HG03469 (cell line): ENCODE results near the gene PCDHA1.
"Not testable (repeated sequence)": the region's sequence is repeated elsewhere in the genome, so short reads cannot be mapped to it uniquely, and the experiment has no call there.

Source experiments
- ATAC-seq: cut with Tn5 transposase; IDR thresholded peaks from one replicate; pipeline ENCODE4 v1.9.1; 2021; ENCODE audit warnings: mild to moderate bottlenecking, moderate library complexity, moderate number of reproducible peaks; ENCODE audit not compliant: unreplicated experiment

Gene PCDHA1

DNA sequence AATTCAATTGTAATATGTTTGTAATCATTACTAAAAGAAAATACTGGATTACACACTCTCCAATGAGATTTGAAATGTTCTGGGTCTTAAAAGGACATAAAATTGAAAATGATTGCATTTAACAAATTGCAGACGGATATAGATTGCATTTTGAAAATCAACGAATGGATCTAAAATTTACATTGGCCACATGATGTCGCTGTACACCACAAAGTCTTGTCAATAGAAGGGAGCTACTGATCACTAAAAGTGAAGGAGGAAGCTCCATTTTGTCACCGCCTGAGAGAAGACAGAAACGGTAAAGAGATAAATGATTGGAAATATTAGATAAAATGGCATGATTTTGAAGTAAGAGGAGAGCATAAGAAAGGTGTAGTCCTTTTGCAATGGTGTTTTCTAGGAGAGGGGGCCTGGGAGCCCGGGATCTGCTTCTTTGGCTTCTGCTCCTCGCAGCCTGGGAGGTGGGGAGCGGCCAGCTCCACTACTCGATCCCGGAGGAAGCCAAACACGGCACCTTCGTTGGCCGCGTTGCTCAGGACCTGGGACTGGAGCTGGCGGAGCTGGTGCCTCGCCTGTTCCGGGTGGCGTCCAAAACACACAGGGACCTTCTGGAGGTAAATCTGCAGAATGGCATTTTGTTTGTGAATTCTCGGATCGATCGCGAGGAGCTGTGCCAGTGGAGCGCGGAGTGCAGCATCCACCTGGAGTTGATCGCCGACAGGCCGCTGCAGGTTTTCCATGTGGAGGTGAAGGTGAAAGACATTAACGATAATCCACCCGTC, at the start of gene PCDHA1:
TSS of gene PCDHA1 (plus strand) at position 236 of the 782 bp plus-strand sequence.
- no peak for ATAC-seq

GRCh38 chr5:140737486-140737885, 48.5 kb upstream of the PCDHA1 start:
- no peak for ATAC-seq

DNA sequence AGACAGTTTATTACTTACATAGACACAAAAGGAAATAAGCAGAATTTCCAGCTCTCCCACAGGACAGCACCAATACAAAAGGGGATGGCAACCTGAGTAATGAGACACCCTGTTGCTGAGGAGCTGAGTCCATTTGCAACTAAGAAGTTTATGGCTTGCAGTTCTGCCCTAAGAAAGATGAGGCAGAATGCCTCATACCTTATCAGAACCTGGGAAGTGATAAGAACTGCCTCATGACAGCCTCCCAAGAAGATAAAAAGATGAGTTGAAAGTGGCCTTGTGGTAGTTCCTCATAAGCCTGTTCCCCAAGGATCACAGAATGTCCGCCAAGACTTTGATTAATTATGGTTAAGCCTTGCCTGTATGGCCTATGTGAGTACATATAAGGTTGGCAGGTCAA, 44.0 kb upstream of the PCDHA1 start:
- no peak for ATAC-seq

DNA sequence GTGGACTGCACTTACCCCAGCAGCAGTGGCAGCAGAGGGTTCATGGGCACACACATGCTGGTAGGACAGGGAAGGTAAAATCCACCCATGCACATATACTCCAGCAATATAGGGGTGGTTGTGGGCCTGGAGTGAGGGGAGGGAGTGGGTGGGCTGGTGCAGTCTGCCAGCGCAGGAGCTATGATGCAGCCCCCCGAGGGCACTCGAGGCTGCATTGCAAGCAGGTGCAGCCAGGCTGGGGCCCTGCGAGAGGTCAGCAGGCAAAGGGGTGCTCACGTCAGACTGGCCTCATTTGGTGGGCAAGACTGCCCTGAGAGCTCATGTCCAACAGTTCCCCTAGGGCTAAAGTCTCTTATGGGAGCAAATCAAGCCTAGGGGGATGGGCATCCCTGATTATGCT, 32.4 kb upstream of the PCDHA1 start:
- no peak for ATAC-seq

- no peak for ATAC-seq
Measured at GRCh38 chr5:140764177-140764973, 21.6 kb upstream of the PCDHA1 start.

- ATAC-seq = no peak
Measured at GRCh38 chr5:140767444-140767843, 18.5 kb upstream of the PCDHA1 start.

GRCh38 chr5:140780512-140780911, 5.4 kb upstream of the PCDHA1 start:
- no peak for ATAC-seq

GRCh38 chr5:140787422-140787821, 1.5 kb downstream of the PCDHA1 start:
- not testable (repeated sequence) for ATAC-seq

GRCh38 chr5:140787849-140788504, 2.0 kb downstream of the PCDHA1 start:
- not testable (repeated sequence) for ATAC-seq

GRCh38 chr5:140791089-140791488, 5.1 kb downstream of the PCDHA1 start:
- ATAC-seq = no peak

- no peak for ATAC-seq
Measured at GRCh38 chr5:140794595-140795258, 8.8 kb downstream of the PCDHA1 start, which contains the start of gene PCDHA2. PCDHA2 (plus strand) TSS chr5:140794852.

DNA sequence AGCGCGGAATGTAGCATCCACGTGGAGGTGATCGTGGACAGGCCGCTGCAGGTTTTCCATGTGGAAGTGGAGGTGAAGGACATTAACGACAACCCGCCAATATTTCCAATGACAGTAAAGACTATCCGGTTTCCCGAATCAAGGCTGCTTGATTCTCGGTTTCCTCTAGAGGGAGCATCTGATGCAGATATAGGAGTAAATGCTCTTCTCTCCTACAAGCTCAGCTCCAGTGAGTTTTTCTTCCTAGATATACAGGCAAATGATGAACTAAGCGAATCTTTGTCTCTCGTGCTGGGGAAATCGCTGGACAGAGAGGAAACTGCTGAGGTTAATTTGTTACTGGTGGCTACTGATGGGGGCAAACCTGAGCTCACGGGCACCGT, 9.3 kb downstream of the PCDHA1 start:
- no peak for ATAC-seq

DNA sequence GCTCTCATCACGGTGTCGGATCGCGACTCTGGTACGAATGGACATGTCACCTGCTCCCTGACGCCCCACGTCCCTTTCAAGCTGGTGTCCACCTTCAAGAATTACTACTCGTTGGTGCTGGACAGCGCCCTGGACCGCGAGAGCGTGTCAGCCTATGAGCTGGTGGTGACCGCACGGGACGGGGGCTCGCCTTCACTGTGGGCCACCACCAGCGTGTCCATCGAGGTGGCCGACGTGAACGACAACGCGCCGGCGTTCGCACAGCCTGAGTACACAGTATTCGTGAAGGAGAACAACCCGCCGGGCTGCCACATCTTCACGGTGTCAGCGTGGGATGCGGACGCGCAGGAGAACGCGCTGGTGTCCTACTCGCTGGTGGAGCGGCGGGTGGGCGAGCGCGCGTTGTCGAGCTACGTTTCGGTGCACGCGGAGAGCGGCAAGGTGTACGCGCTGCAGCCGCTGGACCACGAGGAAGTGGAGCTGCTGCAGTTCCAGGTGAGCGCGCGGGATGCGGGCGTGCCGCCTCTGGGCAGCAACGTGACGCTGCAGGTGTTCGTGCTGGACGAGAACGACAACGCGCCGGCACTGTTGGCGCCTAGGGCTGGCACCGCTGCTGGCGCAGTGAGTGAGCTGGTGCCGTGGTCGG, 10.3 kb downstream of the PCDHA1 start:
- not testable (repeated sequence) for ATAC-seq

- ATAC-seq = no peak
Measured at GRCh38 chr5:140796718-140797095, 10.8 kb downstream of the PCDHA1 start.

DNA sequence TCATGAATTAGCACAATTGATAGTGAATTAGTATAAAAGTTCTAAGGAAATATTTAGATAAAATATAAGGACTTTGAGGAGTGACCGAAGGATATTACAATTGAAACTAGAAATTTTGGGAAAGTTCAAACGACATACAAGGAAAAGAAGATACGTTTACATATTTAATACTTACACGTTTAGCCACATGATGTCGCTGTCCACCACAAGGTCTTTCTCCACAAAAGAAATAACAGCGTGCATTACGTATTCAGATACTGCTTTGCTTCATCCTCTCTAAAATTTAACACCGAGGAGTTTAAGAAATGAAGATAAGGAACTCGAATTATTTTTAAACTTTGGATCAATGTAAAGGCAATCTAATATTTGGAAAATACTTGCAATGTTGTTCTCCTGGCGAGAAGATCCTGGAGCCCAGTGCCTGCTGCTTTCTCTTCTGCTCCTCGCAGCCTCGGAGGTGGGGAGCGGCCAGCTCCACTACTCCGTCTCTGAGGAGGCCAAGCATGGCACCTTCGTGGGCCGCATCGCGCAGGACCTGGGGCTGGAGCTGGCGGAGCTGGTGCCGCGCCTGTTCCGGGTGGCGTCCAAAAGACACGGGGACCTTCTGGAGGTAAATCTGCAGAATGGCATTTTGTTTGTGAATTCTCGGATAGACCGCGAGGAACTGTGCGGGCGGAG, 15.0 kb downstream of the PCDHA1 start, which contains the start of gene PCDHA3:
TSS of gene PCDHA3 (plus strand) at position 242 of the 678 bp plus-strand sequence.
- ATAC-seq = no peak

DNA sequence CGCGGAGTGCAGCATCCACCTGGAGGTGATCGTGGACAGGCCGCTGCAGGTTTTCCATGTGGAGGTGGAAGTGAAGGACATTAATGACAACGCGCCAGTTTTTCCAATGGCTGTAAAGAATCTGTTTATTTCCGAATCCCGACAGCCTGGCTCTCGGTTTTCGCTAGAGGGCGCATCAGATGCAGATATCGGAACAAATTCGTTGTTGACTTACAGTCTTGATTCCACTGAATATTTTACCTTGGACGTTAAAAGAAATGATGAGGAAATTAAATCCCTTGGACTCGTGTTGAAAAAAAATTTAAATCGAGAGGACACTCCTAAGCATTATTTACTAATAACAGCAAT, 15.5 kb downstream of the PCDHA1 start:
- ATAC-seq = no peak

DNA sequence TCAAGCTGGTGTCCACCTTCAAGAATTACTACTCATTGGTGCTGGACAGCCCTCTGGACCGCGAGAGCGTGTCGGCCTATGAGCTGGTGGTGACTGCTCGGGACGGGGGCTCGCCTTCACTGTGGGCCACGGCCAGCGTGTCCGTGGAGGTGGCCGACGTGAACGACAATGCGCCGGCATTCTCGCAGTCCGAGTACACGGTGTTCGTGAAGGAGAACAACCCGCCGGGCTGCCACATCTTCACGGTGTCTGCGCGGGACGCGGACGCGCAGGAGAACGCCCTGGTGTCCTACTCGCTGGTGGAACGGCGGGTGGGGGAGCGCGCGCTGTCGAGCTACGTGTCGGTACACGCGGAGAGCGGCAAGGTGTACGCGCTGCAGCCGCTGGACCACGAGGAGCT, 16.4 kb downstream of the PCDHA1 start:
- ATAC-seq = not testable (repeated sequence)

DNA sequence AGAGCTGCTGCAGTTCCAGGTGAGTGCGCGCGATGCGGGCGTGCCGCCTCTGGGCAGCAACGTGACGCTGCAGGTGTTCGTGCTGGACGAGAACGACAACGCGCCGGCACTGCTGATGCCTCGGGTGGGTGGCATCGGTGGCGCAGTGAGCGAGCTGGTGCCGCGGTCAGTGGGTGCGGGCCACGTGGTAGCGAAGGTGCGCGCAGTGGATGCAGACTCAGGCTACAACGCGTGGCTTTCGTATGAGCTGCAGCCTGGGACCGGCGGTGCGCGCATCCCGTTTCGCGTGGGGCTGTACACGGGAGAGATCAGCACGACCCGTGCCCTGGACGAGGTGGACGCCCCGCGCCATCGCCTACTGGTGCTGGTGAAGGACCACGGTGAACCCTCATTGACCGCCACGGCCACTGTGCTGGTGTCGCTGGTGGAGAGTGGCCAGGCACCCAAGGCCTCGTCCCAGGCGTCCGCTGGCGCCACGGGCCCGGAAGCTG, 16.9 kb downstream of the PCDHA1 start:
- ATAC-seq = no peak

GRCh38 chr5:140806834-140807775, 21.2 kb downstream of the PCDHA1 start, which contains the start of gene PCDHA4:
PCDHA4 (plus strand) TSS chr5:140807068.
- no peak for ATAC-seq
